AG10803 (cell line): ENCODE results near the gene SELENBP1.
A peak's percentile ranks its signal among the peaks of the same experiment; 100 is the strongest.

ENCODE experiments used
- DNase-seq: peaks from one replicate; pipeline ENCODE4 v3.0.0; 2010; ENCODE audit warnings: low read depth
- H3K4me3 ChIP-seq: 2 replicates; pipeline ENCODE4 v1.5.1; 2011; ENCODE audit warnings: mild to moderate bottlenecking, low read length, control low read depth
- TF ChIP-seq, protein P1 (sequence below): conservative IDR thresholded peaks from 2 replicates; pipeline ENCODE4 v1.5.1; 2011; ENCODE audit warnings: mild to moderate bottlenecking, low read length, control low read depth, inconsistent platforms

SELENBP1 gene

DNA sequence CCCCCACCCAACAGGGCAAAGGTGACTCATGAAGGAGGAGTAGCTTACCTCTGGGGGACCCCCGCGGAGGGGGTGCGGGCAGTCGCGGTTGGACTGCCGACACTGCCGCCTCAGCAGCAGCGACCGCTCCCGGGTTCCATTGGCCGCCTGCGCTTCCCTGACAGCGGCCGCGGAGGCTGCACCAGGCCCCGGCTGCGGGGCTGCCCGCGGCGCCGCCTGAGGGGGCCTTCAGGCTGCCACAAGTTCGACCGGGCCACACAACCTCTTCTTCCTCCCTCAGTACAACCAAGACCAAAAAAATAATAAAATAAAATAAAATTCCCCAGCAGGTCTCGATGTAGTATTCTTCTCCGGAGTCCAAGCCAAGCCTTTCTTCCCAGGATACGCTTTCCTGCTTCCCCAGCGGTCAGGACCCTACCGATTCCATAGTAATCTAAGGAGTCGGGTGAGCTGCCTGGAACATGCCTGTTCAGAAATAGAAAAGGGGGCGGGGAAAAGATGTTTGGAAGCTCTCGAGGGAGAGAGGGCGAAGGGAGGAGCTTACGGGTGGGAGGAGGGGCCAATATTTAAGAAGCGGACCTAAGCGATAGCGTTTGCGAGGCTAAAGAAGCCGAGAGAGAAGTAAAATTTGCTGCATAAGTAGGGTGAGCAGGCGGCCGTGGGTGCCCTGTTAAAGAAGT lies 45.1 kb downstream of the SELENBP1 start, which contains the start of gene PI4KB:
PI4KB (minus strand) TSS at position 194 of the 680 bp plus-strand sequence. CDS start 10,935 bp downstream, outside the sequence.
- DNase-seq, result peak; percentile 98
- H3K4me3 ChIP-seq, result peak within 1 kb of the TSS; percentile 83
- TF ChIP-seq, protein P1, sequence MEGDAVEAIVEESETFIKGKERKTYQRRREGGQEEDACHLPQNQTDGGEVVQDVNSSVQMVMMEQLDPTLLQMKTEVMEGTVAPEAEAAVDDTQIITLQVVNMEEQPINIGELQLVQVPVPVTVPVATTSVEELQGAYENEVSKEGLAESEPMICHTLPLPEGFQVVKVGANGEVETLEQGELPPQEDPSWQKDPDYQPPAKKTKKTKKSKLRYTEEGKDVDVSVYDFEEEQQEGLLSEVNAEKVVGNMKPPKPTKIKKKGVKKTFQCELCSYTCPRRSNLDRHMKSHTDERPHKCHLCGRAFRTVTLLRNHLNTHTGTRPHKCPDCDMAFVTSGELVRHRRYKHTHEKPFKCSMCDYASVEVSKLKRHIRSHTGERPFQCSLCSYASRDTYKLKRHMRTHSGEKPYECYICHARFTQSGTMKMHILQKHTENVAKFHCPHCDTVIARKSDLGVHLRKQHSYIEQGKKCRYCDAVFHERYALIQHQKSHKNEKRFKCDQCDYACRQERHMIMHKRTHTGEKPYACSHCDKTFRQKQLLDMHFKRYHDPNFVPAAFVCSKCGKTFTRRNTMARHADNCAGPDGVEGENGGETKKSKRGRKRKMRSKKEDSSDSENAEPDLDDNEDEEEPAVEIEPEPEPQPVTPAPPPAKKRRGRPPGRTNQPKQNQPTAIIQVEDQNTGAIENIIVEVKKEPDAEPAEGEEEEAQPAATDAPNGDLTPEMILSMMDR, result no peak

DNA sequence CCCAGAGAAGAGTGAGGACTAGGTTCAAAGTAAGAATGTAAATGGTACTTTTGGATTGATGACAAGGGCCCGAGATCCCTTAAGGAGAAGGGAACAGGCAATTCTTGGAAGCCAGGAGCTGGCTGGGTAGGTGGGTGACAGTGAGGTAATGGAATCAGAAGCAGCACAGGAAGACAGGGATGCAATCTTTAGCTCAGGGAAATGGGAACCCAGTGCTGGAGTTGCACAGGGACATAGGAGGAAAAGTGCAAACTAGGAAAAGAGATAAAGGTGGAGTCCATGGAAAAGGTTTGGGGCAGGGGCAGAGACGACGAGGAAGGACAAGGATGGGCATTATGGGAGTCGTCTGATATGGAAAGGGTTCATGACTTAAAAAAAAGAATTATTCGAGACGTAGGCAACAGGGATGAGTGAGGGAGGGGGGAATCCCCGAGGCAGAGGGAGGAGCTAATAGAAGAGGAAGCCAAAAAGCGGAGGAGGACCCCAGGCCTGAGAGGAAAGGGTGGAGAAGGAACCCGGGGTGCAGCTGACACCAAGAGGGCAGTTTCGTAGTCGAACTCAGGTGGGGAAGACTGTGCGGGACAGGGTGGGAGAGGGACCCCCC lies 45.8 kb downstream of the SELENBP1 start:
- TF ChIP-seq, protein P1, result no peak
- peak; percentile 40 for DNase-seq
- peak overlapping the region; percentile 83 for H3K4me3 ChIP-seq

DNA sequence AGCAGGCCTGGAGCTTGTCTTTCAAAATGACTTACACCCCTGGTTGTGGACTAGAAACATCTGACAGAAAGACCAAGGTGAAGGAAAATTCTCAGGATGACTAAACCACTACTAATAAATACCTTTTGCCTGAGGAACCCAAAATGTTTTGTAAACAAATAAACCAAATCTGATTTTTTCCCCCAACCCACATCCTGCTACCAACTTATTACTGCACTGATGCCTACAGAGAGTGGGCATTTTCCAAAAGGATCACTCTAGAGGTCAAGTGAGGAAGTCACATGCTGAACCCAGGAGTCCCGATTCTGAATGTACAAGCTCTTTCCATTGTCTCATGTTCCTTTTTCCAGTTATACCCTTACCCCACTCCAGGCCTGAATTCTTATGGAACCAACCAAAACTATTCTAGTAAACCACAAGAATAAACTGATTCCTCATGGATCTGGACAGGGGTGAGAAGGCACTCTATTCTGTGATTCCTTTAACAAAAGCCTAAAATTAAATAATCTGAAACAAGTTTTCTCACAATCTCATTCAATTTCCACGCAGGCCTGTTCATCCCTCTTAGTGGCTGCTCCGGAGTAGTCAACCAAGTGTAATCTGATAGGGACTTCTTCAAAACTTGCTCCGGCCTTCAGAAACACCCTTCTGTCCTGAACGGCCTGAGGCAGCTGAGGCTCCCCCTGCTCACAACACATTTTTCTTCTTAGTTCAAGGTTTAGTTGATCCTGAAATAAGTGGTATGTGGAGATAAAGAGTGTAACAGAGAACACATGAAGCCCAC lies 46.7 kb downstream of the SELENBP1 start:
- peak; percentile 33 for DNase-seq
- H3K4me3 ChIP-seq, result peak overlapping the region; percentile 83
- TF ChIP-seq, protein P1, result no peak

DNA sequence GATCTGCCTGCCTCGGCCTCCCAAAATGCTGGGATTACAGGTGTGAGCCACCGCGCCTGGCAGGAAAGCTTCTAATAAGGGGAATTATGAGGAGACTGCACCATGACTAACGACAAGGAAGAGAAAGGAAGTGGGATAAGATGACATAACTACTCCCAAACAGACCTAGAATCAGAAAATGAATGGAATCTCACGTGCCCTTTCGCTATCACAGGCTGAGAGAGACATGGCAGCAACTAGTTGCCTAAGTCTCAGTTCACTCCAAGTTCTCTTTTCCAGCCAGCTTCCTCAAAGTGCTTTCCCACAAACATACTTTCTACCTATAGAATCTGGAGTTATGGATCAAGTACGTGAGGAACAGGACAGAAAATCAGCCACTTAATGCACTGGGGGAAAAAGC lies 47.3 kb downstream of the SELENBP1 start:
- no peak for DNase-seq
- H3K4me3 ChIP-seq, result no peak overlapping the region; the same call in 1 of the 2 replicates
- TF ChIP-seq, protein P1, result no peak

DNA sequence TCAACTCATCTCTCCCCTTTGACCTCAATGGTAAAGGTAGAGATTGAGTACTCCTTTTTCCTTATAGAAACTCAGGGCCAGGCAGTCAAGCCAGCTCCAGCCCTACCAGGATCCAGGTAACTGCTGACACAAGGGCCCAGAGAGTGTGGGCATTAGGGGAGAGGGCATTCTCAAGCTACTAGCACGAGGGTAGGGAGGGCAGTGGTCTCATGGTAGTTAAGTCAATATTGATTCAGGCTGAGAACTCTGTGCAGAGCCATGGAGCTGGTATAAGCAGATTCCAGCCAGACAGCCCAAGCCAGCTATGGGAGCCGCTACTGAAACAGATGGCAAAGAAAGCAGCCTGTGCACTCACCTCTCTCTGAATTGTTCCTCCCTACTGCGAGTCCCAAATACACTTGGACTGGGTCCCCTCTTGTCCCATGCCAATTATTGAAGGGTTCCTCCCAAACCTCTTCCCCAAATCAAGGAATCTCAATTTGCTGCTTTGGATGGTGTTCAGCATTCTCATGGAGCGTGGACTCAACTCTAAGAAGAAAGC lies 48.0 kb downstream of the SELENBP1 start:
- TF ChIP-seq, protein P1, result no peak
- H3K4me3 ChIP-seq, result no peak overlapping the region
- no peak for DNase-seq

DNA sequence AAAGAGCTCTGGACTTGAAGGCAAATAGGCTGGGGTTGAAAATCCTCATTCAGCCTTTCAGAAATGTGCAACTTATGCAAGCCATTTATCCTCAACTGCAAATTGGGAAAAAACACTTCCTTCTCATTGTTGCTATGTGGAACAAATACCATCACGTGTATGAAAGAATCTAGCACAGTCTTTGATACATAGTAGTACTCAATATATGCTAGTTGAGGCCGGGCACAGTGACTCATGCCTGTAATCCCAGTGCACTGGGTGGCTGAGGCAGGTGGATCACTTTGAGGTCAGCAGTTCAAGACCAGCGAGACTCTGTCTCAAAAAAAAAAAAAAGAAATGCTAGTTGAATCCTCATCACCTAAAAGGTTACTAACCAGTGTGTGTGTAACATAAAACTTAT lies 53.5 kb downstream of the SELENBP1 start:
- no peak for DNase-seq
- TF ChIP-seq, protein P1, result no peak
- no peak overlapping the region for H3K4me3 ChIP-seq
